K562 (cell line): ENCODE data around the gene PTGER2. TPM values are rescaled to one million over a fixed set of nuclear protein-coding genes. Genes with fewer than 3 reads are reported as not detected.

Source experiments
- ATAC-seq: fragments of 200-7000 bp; cut with Tn5 transposase; 3 replicates; pipeline ENCODE4 v1.9.1; 2020; ENCODE audit warnings: moderate library complexity
- BruUV-seq: library from RNA; stranded (reverse); fragments of 400-500 nt; replicated peaks from 2 replicates; lab custom pipeline; 2021; lab: Mats Ljungman, UMichigan
- CTCF ChIA-PET: fragments of 300-600 bp; formaldehyde crosslinking; extraction: SDS; loops from one replicate; lab custom pipeline; 2021; ENCODE audit warnings: low intra/inter-chr PET ratio; lab: Yijun Ruan, JAX
- POLR2A ChIA-PET: fragments of 300-600, 350-650 bp; sonication (Branson Sonifier 250); formaldehyde crosslinking; extraction: SDS; loops from one replicate; lab custom pipeline; 2021; ENCODE audit warnings: antibody characterized with exemption, inconsistent platforms; lab: Yijun Ruan, JAX
- DNase-seq, 4 experiments: peaks; one replicate each; pipeline versions ENCODE4 v3.0.0 to v3.0.0-alpha.2; 2011 to 2018; ENCODE audit warnings: low spot score in 3 of 4, mixed read lengths in 3 of 4; ENCODE audit errors: extremely low read depth in 1 of 4
- FAIRE-seq: peaks from 2 replicates; lab custom pipeline; 2011; peaks lifted over from hg19 to GRCh38; lab: Jason Lieb, UNC
- H2AFZ ChIP-seq: 2 replicates; pipeline ENCODE4 v1.6.0; 2011; ENCODE audit warnings: low read depth, low read length, control low read depth, inconsistent platforms
- H3K27ac ChIP-seq: fragments of 200-600 bp; 3 replicates; pipeline ENCODE4 v1.8.0; 2011; ENCODE audit warnings: low read depth, mild to moderate bottlenecking, control low read depth, inconsistent platforms, low read length, moderate library complexity, mixed read lengths; ENCODE audit errors: extremely low read depth
- H3K27me3 ChIP-seq, 2 experiments: fragments of 300-600 bp in 1 of 2; 2 replicates in 1 of 2; 3 replicates in 1 of 2; pipeline versions ENCODE4 v1.6.0 to v1.8.0; 2011; ENCODE audit warnings: inconsistent platforms in 2 of 2, low read length in 2 of 2, mild to moderate bottlenecking in 1 of 2, mixed read lengths in 1 of 2, moderate library complexity in 1 of 2; ENCODE audit not compliant: control insufficient read depth in 2 of 2, insufficient read depth in 2 of 2
- H3K36me3 ChIP-seq: fragments of 300-600 bp; 3 replicates; pipeline ENCODE4 v1.8.0; 2011; ENCODE audit warnings: mild to moderate bottlenecking, low read length, inconsistent platforms; ENCODE audit not compliant: control insufficient read depth, insufficient read depth
- H3K4me1 ChIP-seq, 2 experiments: fragments of 200-600 bp in 1 of 2; replicated peaks in 1 of 2; 2 replicates in 1 of 2; 3 replicates in 1 of 2; pipeline versions ENCODE4 v1.5.1 to v1.8.0; 2011; ENCODE audit warnings: inconsistent platforms in 2 of 2, low read length in 2 of 2, mild to moderate bottlenecking in 1 of 2, mixed read lengths in 1 of 2, moderate library complexity in 1 of 2; ENCODE audit not compliant: control insufficient read depth in 2 of 2, insufficient read depth in 2 of 2
- H3K4me2 ChIP-seq: 2 replicates; pipeline ENCODE4 v1.6.1; 2011; ENCODE audit warnings: low read length, control low read depth, inconsistent platforms, mixed read lengths; ENCODE audit not compliant: insufficient read depth
- H3K4me3 ChIP-seq: fragments of 200-600 bp; sonication (generic), shearing (Covaris generic); 2 replicates; pipeline ENCODE4 v1.5.1; 2016; ENCODE audit warnings: control low read depth, inconsistent platforms
- H3K79me2 ChIP-seq: fragments of 200-600 bp; 3 replicates; pipeline ENCODE4 v1.8.0; 2011; ENCODE audit warnings: low read length, inconsistent platforms; ENCODE audit not compliant: control insufficient read depth, insufficient read depth
- H3K9ac ChIP-seq, 2 experiments: 2 replicates each; pipeline versions ENCODE4 v1.6.0 to v1.6.1; 2011; ENCODE audit warnings: low read depth in 2 of 2, low read length in 2 of 2, control low read depth in 1 of 2, inconsistent platforms in 1 of 2, mild to moderate bottlenecking in 1 of 2, mixed read lengths in 1 of 2; ENCODE audit not compliant: insufficient read depth in 1 of 2
- H3K9me1 ChIP-seq: one replicate; pipeline ENCODE4 v1.6.0; 2011; ENCODE audit warnings: inconsistent platforms, mild to moderate bottlenecking, low read length, moderate library complexity; ENCODE audit not compliant: control insufficient read depth, insufficient read depth
- H3K9me3 ChIP-seq: replicated peaks from 2 replicates; pipeline ENCODE4 v1.5.1; 2011; ENCODE audit warnings: low read depth, low read length, inconsistent platforms; ENCODE audit not compliant: control insufficient read depth, insufficient read depth
- H4K20me1 ChIP-seq: replicated peaks from 2 replicates; pipeline ENCODE4 v1.6.1; 2011; ENCODE audit warnings: low read length, inconsistent platforms, mixed read lengths; ENCODE audit not compliant: control insufficient read depth, insufficient read depth
- CHD7 ChIP-seq: fragments of 200-600 bp; sonication (generic); IDR thresholded peaks from one replicate; pipeline ENCODE4 v1.6.1; 2012; ENCODE audit warnings: mild to moderate bottlenecking, low read depth, low read length, inconsistent platforms
- ZFP30 ChIP-seq: fragments of 250-450 bp; sonication (Bioruptor Pico); IDR thresholded peaks from 2 replicates; pipeline ENCODE4 v1.8.0; 2022; ENCODE audit warnings: moderate library complexity, mild to moderate bottlenecking, inconsistent platforms, borderline replicate concordance
- WGBS: fragments of 100-300 bp; shearing (Covaris generic); methylation state at CpG from one replicate; pipeline ENCODE4 v1.1.6; 2016; ENCODE audit warnings: low coverage, mixed read lengths; ENCODE audit not compliant: insufficient coverage; ENCODE audit errors: missing lambda C conversion rate; 5-methylcytosine and 5-hydroxymethylcytosine counted together
- in situ Hi-C: fragments of 300-500 bp; cut with MboI; formaldehyde crosslinking; loops from 4 replicates; pipeline ENCODE4 v1.15.0; 2018; ENCODE audit warnings: inconsistent platforms, mixed read lengths
- intact Hi-C: fragments of 100-400 bp; cut with micrococcal nuclease; formaldehyde crosslinking; loops from 2 replicates; pipeline ENCODE4 v1.14.2; 2022
- polyA plus RNA-seq, 8 experiments: library from polyadenylated mRNA; depleted of rRNA in 4 of 8; stranded (reverse) in 5 of 8; unstranded in 3 of 8; fragments of >200 nt; fragmentation: Nextera tagmentation in 2 of 8; fragmentation: Illumina TruSeq in 1 of 8; extraction: Ambion mirVana in 2 of 8; extraction: Trizol in 1 of 8; gene quantifications; 2 replicates each; pipeline versions ENCODE4 v1.2.1 to v1.2.3, GENCODE V29; 2011 to 2014; ENCODE audit warnings: inconsistent platforms in 1 of 8, missing spikeins in 1 of 8
- total RNA-seq, 7 experiments: library from RNA; depleted of rRNA in 6 of 7; stranded (reverse); fragments of >200 nt in 6 of 7; fragmentation: Illumina TruSeq in 2 of 7; extraction: Trizol in 2 of 7; gene quantifications; 2 replicates each; pipeline versions ENCODE4 v1.2.1 to v1.2.3, GENCODE V29; 2011 to 2021; ENCODE audit warnings: low replicate concordance in 1 of 7

PTGER2 gene
- total and polyA plus RNA-seq, 9 of the 15 experiments (the other 6 are each of a cell fraction or from before 2014, with no cell fraction given): not detected

GRCh38 chr14:52348776-52349175 lies 34.7 kb downstream of the PTGER2 start:
- ATAC-seq: no peak
- in situ Hi-C loops (no loop called here), intact Hi-C loops (no loop called here)
- FAIRE-seq: no peak
- no peak for TF ChIP-seq CHD7
- no peak for TF ChIP-seq ZFP30 (CRISPR knock-in tag)
- Histone ChIP-seq H3K4me3 (no peak overlapping the region), H3K9ac (no peak overlapping the region), H3K27me3 (no peaks in the 10 kb centered on the region), H4K20me1 (no peaks in the 10 kb centered on the region), H3K4me2 (no peak overlapping the region), H3K4me1 (no peaks in the 10 kb centered on the region), H3K36me3 (no peaks in the 10 kb centered on the region), H2AFZ (no peak overlapping the region), H3K9me3 (no peaks in the 10 kb centered on the region), H3K27ac (no peak overlapping the region), H3K9me1 (no peaks in the 10 kb centered on the region), H3K79me2 (no peaks in the 10 kb centered on the region)
- BruUV-seq: no TSS peak
- 0% methylated on average over 2 of the region's 2 CpGs for WGBS
- ChIA-PET POLR2A (no interaction called here), CTCF (no interaction called here)
- no peak for DNase-seq
